Measurements from ENCODE around the gene RNF38.
"Not testable (repeated sequence)": the region's sequence is repeated elsewhere in the genome, so short reads cannot be mapped to it uniquely, and the experiment has no call there.

The RNF38 gene

GRCh38 chr9:36328798-36329411 is 71.2 kb downstream of the RNF38 start:
- DNase-seq, result peak; percentile 30

GRCh38 chr9:36325081-36325828 is 74.8 kb downstream of the RNF38 start:
- DNase-seq, result no peak

- DNase-seq, result no peak
These were observed 76.1 kb downstream of the RNF38 start for GRCh38 chr9:36323926-36324325.

DNA sequence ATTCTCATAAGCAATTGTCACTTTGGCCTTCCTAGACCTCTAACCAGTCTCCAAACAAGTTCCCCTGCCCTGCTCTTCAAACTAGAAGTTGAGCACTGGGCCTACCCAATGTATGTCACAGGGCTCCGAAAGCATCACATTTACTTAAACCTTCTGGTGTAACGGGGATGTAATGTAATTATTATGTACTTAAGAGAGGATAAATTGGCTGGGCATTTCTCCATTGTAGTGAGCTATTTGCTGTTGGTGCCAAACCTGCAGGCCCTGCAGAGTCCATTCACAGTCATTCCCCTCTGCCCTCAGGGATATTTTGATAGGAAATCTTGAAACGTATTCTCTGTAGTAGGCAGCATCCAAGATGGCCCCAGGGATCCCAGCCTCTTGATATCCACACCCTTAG is 77.6 kb downstream of the RNF38 start:
- DNase-seq, result no peak

- not testable (repeated sequence) for DNase-seq
These were observed 78.2 kb downstream of the RNF38 start for GRCh38 chr9:36321903-36322302.

GRCh38 chr9:36320466-36320865 is 79.6 kb downstream of the RNF38 start:
- no peak for DNase-seq

GRCh38 chr9:36319806-36320205 is 80.3 kb downstream of the RNF38 start:
- no peak for DNase-seq

- no peak for DNase-seq
These were observed 80.9 kb downstream of the RNF38 start for GRCh38 chr9:36319183-36319582.

DNA sequence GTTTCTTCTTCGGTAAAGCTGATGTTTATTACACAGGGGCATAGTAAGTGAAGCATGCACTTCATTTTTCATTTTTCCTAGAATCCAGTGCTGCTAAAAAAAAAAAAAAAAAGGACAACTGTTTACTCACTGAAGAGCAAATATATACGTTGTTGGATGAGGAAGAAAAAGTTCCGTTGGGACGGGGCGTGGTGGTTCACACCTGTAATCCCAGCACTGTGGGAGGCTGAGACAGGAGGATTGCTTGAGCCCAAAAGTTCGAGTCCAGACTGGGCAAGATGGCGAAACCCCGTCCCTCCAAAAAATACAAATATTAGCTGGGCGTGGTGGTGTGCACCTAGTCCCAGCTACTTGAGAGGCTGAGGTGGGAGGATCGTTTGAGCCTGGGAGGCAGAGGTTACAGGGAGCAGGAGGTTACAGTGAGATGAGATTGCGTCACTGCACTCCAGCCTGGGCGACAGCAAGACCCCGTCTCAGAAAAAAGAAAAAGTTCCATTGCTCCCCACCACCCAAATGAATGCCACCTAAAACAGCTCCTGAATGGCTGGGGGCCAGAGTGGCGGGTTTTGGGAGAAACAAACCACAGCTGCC is 81.8 kb downstream of the RNF38 start:
- no peak for DNase-seq

GRCh38 chr9:36317766-36318165 is 82.3 kb downstream of the RNF38 start:
- DNase-seq, result no peak

- DNase-seq, result no peak
These were observed 83.3 kb downstream of the RNF38 start for GRCh38 chr9:36316611-36317317.

DNA sequence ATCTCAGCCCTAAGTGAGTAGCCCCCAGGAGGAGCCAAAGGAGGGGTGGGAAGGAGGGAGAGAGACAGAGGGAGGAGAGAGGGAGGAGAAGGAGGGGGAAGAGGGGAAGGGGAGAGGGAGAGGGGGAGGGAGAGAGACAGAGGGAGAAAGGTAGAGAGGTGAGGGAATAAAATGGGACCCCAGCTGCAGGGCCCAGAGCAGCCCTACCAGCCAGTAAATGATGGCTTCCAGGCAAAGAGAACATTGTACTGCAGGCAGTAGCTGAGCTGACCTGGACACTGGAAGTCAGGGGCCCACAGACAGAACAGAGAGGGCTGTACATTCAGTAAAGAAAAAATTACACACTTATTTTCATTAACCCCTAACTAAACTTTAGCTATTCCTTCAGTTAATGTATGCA is 84.0 kb downstream of the RNF38 start:
- no peak for DNase-seq

- no peak for DNase-seq
These were observed 84.8 kb downstream of the RNF38 start for GRCh38 chr9:36315283-36315682.

DNA sequence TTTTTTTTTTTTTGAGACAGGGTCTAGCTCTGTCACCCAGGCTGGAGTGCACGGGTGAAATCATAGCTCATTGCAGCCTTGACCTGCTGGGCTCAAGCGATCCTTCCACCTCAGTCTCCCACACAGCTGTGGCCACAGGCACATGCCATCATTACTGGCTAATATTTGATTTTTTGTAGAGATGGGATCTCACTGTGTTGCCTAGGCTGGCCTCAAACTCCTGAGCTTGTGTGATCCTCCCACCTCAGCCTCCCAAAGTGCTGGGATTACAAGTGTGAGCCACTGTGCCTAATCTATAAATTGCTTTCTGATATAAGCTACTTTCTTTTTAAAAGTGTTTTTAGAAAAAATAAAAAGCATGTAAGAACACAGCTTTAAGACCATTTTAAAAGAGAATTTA is 85.3 kb downstream of the RNF38 start:
- DNase-seq, result no peak

GRCh38 chr9:36306471-36307306 is 93.4 kb downstream of the RNF38 start:
- DNase-seq, result no peak

GRCh38 chr9:36304366-36304765 is 95.7 kb downstream of the RNF38 start:
- not testable (repeated sequence) for DNase-seq

GRCh38 chr9:36301227-36301626 is 98.8 kb downstream of the RNF38 start:
- no peak for DNase-seq

DNA sequence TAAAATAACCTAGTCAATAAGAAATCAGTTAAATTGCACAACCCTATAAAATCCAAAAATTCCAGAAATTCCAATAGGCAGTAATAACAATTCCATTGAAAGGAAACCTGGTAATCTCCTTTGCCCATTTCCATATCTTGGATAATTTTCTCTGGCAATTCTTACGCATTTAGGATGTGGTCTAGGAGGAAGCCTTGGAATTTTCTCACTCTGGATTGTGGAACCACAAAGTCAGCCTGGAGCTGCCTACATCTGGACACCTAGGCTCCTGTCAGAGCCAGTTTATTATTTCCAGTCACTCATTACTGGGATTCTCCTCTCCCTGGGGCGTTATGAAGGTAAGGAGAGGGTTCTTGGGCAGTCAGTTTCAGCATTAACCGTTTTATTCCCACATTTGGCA is 101.5 kb downstream of the RNF38 start:
- no peak for DNase-seq

DNA sequence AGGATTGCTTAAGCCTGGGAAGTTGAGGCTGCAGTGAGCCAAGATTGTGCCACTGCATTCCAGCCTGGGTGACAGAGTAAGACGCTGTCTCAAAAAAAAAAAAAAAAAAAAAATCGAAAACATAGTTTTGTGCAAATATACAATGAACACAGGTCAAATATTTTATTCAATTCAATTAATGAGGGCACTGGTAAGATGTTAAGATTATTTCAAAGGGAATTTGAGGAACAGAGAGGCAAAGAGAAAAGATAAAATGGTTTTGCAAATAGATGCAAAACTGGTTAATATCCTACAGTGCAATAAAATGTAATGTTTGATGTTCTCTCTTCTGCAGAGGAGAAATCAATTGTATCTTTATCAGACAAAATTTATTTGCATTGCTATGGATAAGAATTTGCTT is 102.3 kb downstream of the RNF38 start:
- no peak for DNase-seq

GRCh38 chr9:36294996-36295395 is 105.1 kb downstream of the RNF38 start:
- DNase-seq, result not testable (repeated sequence)

- no peak for DNase-seq
These were observed 106.2 kb downstream of the RNF38 start for GRCh38 chr9:36293918-36294317.

GRCh38 chr9:36293171-36293570 is 106.9 kb downstream of the RNF38 start:
- DNase-seq, result no peak

GRCh38 chr9:36292641-36293040 is 107.4 kb downstream of the RNF38 start:
- DNase-seq, result no peak

Measured in activated CD8-positive, alpha-beta memory T cell treated with anti-CD3 and anti-CD28 coated beads, Interleukin-2, amount 50 U/mL, for 4 hours (primary cell).